Spleen (tissue), 7 donors: Measurements from ENCODE around the gene FAM72A.
"Not testable (repeated sequence)": the region's sequence is repeated elsewhere in the genome, so short reads cannot be mapped to it uniquely, and the experiment has no call there.

Experiments
- POLR2A ChIP-seq, 3 donors: fragments of 450-650 bp; IDR thresholded peaks; one replicate each; pipeline ENCODE4 v1.5.1; 2017; ENCODE audit warnings: antibody characterized with exemption in 3 of 3, mild to moderate bottlenecking in 1 of 3
- TF ChIP-seq, protein P1 (sequence below), 11 experiments: fragments of 200-600 bp in 7 of 11; fragments of 450-650 bp in 4 of 11; sonication (generic) in 4 of 11; IDR thresholded peaks in 8 of 11; conservative IDR thresholded peaks in 3 of 11; 1 replicate in 7 of 11; 2 replicates in 4 of 11; pipeline versions ENCODE4 v1.4.0 to v1.8.0; 2016 to 2021; ENCODE audit warnings: antibody characterized with exemption in 11 of 11, inconsistent platforms in 4 of 11, mild to moderate bottlenecking in 1 of 11
- donor health status: DM: no; HTN: no; CAD: no; lungs with moderate emphysema.
- donor health status: DM: no; HTN: no; CAD: no.
- donor health status: DM: no; HTN: no; CAD: no.

DNA sequence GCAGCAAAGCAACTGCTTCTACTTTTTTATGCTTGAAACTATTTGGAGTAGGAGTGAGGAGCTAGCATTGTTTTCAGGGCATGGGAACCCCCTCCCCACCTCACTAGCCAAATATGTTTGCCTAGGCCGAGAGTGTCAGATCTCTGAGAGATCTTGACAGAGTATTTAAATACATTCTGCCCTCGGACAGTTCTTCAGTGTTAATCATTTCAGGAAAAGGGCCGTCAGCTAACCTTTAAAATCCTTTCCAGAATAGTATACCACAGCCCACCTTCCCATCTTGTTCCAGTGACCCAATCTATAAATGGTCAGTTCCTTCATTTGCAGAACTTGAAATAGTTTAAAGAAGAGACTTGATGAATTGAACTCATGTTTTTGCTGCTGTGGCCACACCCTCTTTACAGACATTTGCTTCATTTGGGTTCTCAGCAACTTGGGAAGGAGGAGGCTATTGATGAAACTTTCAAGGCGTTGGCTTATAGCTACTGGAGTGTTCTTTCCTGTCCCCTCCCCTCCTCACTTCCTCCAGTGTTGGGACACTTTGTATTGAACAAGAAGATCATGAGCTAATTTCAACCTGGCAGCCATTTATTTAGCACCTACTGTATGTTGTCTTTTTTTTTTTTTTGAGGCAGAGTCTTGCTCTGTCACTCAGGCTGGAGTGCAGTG lies 17.8 kb upstream of the FAM72A start:
- TF ChIP-seq POLR2A (IDR thresholded peaks at IDR 0.05) = not testable (repeated sequence)
- TF ChIP-seq, protein P1, sequence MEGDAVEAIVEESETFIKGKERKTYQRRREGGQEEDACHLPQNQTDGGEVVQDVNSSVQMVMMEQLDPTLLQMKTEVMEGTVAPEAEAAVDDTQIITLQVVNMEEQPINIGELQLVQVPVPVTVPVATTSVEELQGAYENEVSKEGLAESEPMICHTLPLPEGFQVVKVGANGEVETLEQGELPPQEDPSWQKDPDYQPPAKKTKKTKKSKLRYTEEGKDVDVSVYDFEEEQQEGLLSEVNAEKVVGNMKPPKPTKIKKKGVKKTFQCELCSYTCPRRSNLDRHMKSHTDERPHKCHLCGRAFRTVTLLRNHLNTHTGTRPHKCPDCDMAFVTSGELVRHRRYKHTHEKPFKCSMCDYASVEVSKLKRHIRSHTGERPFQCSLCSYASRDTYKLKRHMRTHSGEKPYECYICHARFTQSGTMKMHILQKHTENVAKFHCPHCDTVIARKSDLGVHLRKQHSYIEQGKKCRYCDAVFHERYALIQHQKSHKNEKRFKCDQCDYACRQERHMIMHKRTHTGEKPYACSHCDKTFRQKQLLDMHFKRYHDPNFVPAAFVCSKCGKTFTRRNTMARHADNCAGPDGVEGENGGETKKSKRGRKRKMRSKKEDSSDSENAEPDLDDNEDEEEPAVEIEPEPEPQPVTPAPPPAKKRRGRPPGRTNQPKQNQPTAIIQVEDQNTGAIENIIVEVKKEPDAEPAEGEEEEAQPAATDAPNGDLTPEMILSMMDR (IDR thresholded peaks at IDR 0.05 in 8 of 11, conservative IDR thresholded peaks at IDR 0.05 in 3 of 11) = not testable (repeated sequence)
